K562 (cell line): Measurements from ENCODE around the gene DHCR7. TPM values are rescaled to one million over a fixed set of nuclear protein-coding genes. Genes with fewer than 3 reads are reported as not detected.

Source experiments
- ATAC-seq: fragments of 200-7000 bp; cut with Tn5 transposase; 3 replicates; pipeline ENCODE4 v1.9.1; 2020; ENCODE audit warnings: moderate library complexity
- BruUV-seq: library from RNA; stranded (reverse); fragments of 400-500 nt; replicated peaks from 2 replicates; lab custom pipeline; 2021; lab: Mats Ljungman, UMichigan
- CTCF ChIA-PET: fragments of 300-600 bp; formaldehyde crosslinking; extraction: SDS; loops from one replicate; lab custom pipeline; 2021; ENCODE audit warnings: low intra/inter-chr PET ratio; lab: Yijun Ruan, JAX
- POLR2A ChIA-PET: fragments of 300-600, 350-650 bp; sonication (Branson Sonifier 250); formaldehyde crosslinking; extraction: SDS; loops from one replicate; lab custom pipeline; 2021; ENCODE audit warnings: antibody characterized with exemption, inconsistent platforms; lab: Yijun Ruan, JAX
- DNase-seq, 4 experiments: peaks; one replicate each; pipeline versions ENCODE4 v3.0.0 to v3.0.0-alpha.2; 2011 to 2018; ENCODE audit warnings: low spot score in 3 of 4, mixed read lengths in 3 of 4; ENCODE audit errors: extremely low read depth in 1 of 4
- FAIRE-seq: peaks from 2 replicates; lab custom pipeline; 2011; peaks lifted over from hg19 to GRCh38; lab: Jason Lieb, UNC
- H2AFZ ChIP-seq: 2 replicates; pipeline ENCODE4 v1.6.0; 2011; ENCODE audit warnings: low read depth, low read length, control low read depth, inconsistent platforms
- H3K27ac ChIP-seq: fragments of 200-600 bp; 3 replicates; pipeline ENCODE4 v1.8.0; 2011; ENCODE audit warnings: low read depth, mild to moderate bottlenecking, control low read depth, inconsistent platforms, low read length, moderate library complexity, mixed read lengths; ENCODE audit errors: extremely low read depth
- H3K27me3 ChIP-seq, 2 experiments: fragments of 300-600 bp in 1 of 2; 2 replicates in 1 of 2; 3 replicates in 1 of 2; pipeline versions ENCODE4 v1.6.0 to v1.8.0; 2011; ENCODE audit warnings: inconsistent platforms in 2 of 2, low read length in 2 of 2, mild to moderate bottlenecking in 1 of 2, mixed read lengths in 1 of 2, moderate library complexity in 1 of 2; ENCODE audit not compliant: control insufficient read depth in 2 of 2, insufficient read depth in 2 of 2
- H3K36me3 ChIP-seq: fragments of 300-600 bp; 3 replicates; pipeline ENCODE4 v1.8.0; 2011; ENCODE audit warnings: mild to moderate bottlenecking, low read length, inconsistent platforms; ENCODE audit not compliant: control insufficient read depth, insufficient read depth
- H3K4me1 ChIP-seq, 2 experiments: fragments of 200-600 bp in 1 of 2; replicated peaks in 1 of 2; 2 replicates in 1 of 2; 3 replicates in 1 of 2; pipeline versions ENCODE4 v1.5.1 to v1.8.0; 2011; ENCODE audit warnings: inconsistent platforms in 2 of 2, low read length in 2 of 2, mild to moderate bottlenecking in 1 of 2, mixed read lengths in 1 of 2, moderate library complexity in 1 of 2; ENCODE audit not compliant: control insufficient read depth in 2 of 2, insufficient read depth in 2 of 2
- H3K4me2 ChIP-seq: 2 replicates; pipeline ENCODE4 v1.6.1; 2011; ENCODE audit warnings: low read length, control low read depth, inconsistent platforms, mixed read lengths; ENCODE audit not compliant: insufficient read depth
- H3K4me3 ChIP-seq: fragments of 200-600 bp; sonication (generic), shearing (Covaris generic); 2 replicates; pipeline ENCODE4 v1.5.1; 2016; ENCODE audit warnings: control low read depth, inconsistent platforms
- H3K79me2 ChIP-seq: fragments of 200-600 bp; 3 replicates; pipeline ENCODE4 v1.8.0; 2011; ENCODE audit warnings: low read length, inconsistent platforms; ENCODE audit not compliant: control insufficient read depth, insufficient read depth
- H3K9ac ChIP-seq, 2 experiments: 2 replicates each; pipeline versions ENCODE4 v1.6.0 to v1.6.1; 2011; ENCODE audit warnings: low read depth in 2 of 2, low read length in 2 of 2, control low read depth in 1 of 2, inconsistent platforms in 1 of 2, mild to moderate bottlenecking in 1 of 2, mixed read lengths in 1 of 2; ENCODE audit not compliant: insufficient read depth in 1 of 2
- H3K9me1 ChIP-seq: one replicate; pipeline ENCODE4 v1.6.0; 2011; ENCODE audit warnings: inconsistent platforms, mild to moderate bottlenecking, low read length, moderate library complexity; ENCODE audit not compliant: control insufficient read depth, insufficient read depth
- H3K9me3 ChIP-seq: replicated peaks from 2 replicates; pipeline ENCODE4 v1.5.1; 2011; ENCODE audit warnings: low read depth, low read length, inconsistent platforms; ENCODE audit not compliant: control insufficient read depth, insufficient read depth
- H4K20me1 ChIP-seq: replicated peaks from 2 replicates; pipeline ENCODE4 v1.6.1; 2011; ENCODE audit warnings: low read length, inconsistent platforms, mixed read lengths; ENCODE audit not compliant: control insufficient read depth, insufficient read depth
- CHCHD3 ChIP-seq: fragments of 250-450 bp; sonication (Bioruptor Pico); IDR thresholded peaks from 2 replicates; pipeline ENCODE4 v2.1.2; 2022; ENCODE audit warnings: mild to moderate bottlenecking
- MBD2 ChIP-seq: sonication (generic); IDR thresholded peaks from 2 replicates; pipeline ENCODE4 v1.6.1; 2016; ENCODE audit warnings: low read depth, borderline replicate concordance
- PHF21A ChIP-seq: fragments of 450-650 bp; IDR thresholded peaks from 2 replicates; pipeline ENCODE4 v1.6.1; 2017; ENCODE audit warnings: low read depth, borderline replicate concordance
- POLR2AphosphoS2 ChIP-seq: IDR thresholded peaks from 2 replicates; pipeline ENCODE4 v1.6.1; 2012; ENCODE audit warnings: low read length, improper control_type of control experiment
- POLR2G ChIP-seq: fragments of 200-400 bp; formaldehyde crosslinking; IDR thresholded peaks from 2 replicates; pipeline ENCODE4 v1.6.1; 2017; ENCODE audit warnings: low read depth, mild to moderate bottlenecking, antibody characterized with exemption, low read length, moderate library complexity
- RBFOX2 ChIP-seq: fragments of 200-400 bp; formaldehyde crosslinking; IDR thresholded peaks from 2 replicates; pipeline ENCODE4 v1.6.1; 2017; ENCODE audit warnings: low read depth, mild to moderate bottlenecking, low read length, moderate library complexity
- TSC22D4 ChIP-seq: fragments of 450-650 bp; IDR thresholded peaks from 2 replicates; pipeline ENCODE4 v1.6.1; 2016; ENCODE audit warnings: missing genetic modification characterization, missing biosample characterization, control low read depth
- ZBTB7A ChIP-seq: IDR thresholded peaks from 2 replicates; pipeline ENCODE4 v1.6.1; 2011; ENCODE audit warnings: low read depth, mild to moderate bottlenecking, low read length, moderate library complexity, borderline replicate concordance; ENCODE audit not compliant: control insufficient read depth
- WGBS: fragments of 100-300 bp; shearing (Covaris generic); methylation state at CpG from one replicate; pipeline ENCODE4 v1.1.6; 2016; ENCODE audit warnings: low coverage, mixed read lengths; ENCODE audit not compliant: insufficient coverage; ENCODE audit errors: missing lambda C conversion rate; 5-methylcytosine and 5-hydroxymethylcytosine counted together
- in situ Hi-C: fragments of 300-500 bp; cut with MboI; formaldehyde crosslinking; loops from 4 replicates; pipeline ENCODE4 v1.15.0; 2018; ENCODE audit warnings: inconsistent platforms, mixed read lengths
- intact Hi-C: fragments of 100-400 bp; cut with micrococcal nuclease; formaldehyde crosslinking; loops from 2 replicates; pipeline ENCODE4 v1.14.2; 2022
- polyA plus RNA-seq, 8 experiments: library from polyadenylated mRNA; depleted of rRNA in 4 of 8; stranded (reverse) in 5 of 8; unstranded in 3 of 8; fragments of >200 nt; fragmentation: Nextera tagmentation in 2 of 8; fragmentation: Illumina TruSeq in 1 of 8; extraction: Ambion mirVana in 2 of 8; extraction: Trizol in 1 of 8; gene quantifications; 2 replicates each; pipeline versions ENCODE4 v1.2.1 to v1.2.3, GENCODE V29; 2011 to 2014; ENCODE audit warnings: inconsistent platforms in 1 of 8, missing spikeins in 1 of 8
- total RNA-seq, 7 experiments: library from RNA; depleted of rRNA in 6 of 7; stranded (reverse); fragments of >200 nt in 6 of 7; fragmentation: Illumina TruSeq in 2 of 7; extraction: Trizol in 2 of 7; gene quantifications; 2 replicates each; pipeline versions ENCODE4 v1.2.1 to v1.2.3, GENCODE V29; 2011 to 2021; ENCODE audit warnings: low replicate concordance in 1 of 7
- TF ChIP-seq, protein P1 (sequence below): sonication (generic); formaldehyde crosslinking; IDR thresholded peaks from 2 replicates; pipeline ENCODE4 v1.8.1; 2023; ENCODE audit warnings: mild to moderate bottlenecking, missing genetic modification reagents

The DHCR7 gene
- total and polyA plus RNA-seq, 9 of the 15 experiments (the other 6 are each of a cell fraction or from before 2014, with no cell fraction given): 8.4 to 192 (median 82.4) TPM

DNA sequence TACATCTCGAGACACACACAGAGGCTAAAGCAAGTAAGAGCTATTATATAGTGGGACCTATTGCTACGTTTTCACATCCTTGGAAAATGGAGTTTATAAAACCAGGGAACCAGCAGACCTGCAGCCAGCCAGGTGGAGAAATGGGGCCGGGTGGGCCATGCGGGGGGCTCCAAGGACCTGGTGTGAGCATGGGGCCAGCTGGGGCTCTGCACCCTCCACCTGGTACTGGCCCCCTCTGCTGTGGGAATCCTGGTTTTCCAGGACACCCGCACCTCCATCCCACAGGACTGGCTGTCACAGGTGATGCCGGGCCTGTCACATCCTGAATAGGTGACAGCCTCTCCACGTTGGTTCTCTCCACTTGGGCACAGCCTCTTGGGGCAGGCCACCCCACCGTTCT is 11.3 kb downstream of the DHCR7 start:
- FAIRE-seq (no peak), DNase-seq (no peak), ATAC-seq (no peak)
- intact Hi-C loops: no loop called here
- H3K27me3 ChIP-seq: no peaks in the 10 kb centered on the region
- H2AFZ ChIP-seq: no peak overlapping the region
- H3K9ac ChIP-seq: no peak overlapping the region
- H3K79me2 ChIP-seq: no peaks in the 10 kb centered on the region; the same call in 2 of the 3 replicates
- peaks cover 5% of the 10 kb centered on the region for H3K9me1 ChIP-seq
- CTCF ChIA-PET: no interaction called here
- POLR2A ChIA-PET: interaction anchor here (3.6 kb wide), 1 partner anchor 11 kb away, joined by 26 read pairs; the partner anchor contains the start of gene DHCR7
- no peak for TF ChIP-seq PHF21A
- TF ChIP-seq ZBTB7A: no peak
- TF ChIP-seq TSC22D4: no peak
- no peak for TF ChIP-seq CHCHD3 (CRISPR knock-in tag)
- in situ Hi-C loops: no loop called here
- no peak overlapping the region for H3K4me2 ChIP-seq
- no TSS peak for BruUV-seq
- H3K4me1 ChIP-seq: peaks cover 9 to 15% of the 10 kb centered on the region in 2 experiments; a peak in 3 of 5 replicates
- no peak overlapping the region for H3K27ac ChIP-seq
- H4K20me1 ChIP-seq: peaks cover 52% of the 10 kb centered on the region
- H3K36me3 ChIP-seq: peaks cover 77% of the 10 kb centered on the region
- 94% methylated on average over 6 of the region's 8 CpGs for WGBS
- no peak overlapping the region for H3K4me3 ChIP-seq
- H3K9me3 ChIP-seq: no peaks in the 10 kb centered on the region

DNA sequence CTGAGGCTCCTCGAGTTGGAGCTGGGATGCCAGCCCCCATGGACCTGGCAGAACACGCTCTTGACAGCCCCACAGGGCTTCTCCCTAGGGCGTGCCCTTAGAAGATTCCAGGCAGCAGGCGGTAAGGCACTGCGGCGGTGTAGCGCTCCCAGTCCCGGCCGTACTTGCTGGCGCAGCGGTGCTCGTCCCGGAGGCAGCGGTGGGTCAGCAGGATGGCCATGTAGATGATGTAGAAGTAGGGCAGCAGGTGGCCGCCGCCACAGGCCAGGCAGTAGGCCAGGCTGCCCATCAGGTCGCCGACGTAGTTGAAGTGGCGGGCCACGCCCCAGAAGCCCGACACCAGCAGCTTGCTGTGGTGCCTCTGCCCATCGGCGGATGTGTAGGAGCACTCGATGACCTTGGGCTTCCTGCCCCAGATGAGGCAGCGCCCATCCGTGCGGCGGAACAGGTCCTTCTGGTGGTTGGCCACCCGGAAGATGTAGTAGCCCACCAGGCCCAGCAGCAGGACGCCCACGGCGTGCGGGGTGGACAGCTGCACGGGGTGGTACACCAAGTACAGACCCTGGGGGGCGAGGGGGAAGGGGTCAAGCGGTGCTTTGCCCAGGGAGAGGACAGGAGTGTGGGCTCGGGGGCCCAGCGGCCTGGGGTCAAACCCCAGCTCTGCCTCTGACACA is 12.8 kb downstream of the DHCR7 start:
- Histone ChIP-seq H3K36me3 (peaks cover 63% of the 10 kb centered on the region), H3K4me2 (no peak overlapping the region), H2AFZ (no peak overlapping the region), H3K9me3 (no peaks in the 10 kb centered on the region), H3K9ac (peak overlapping the region in 1 of 2 experiments; percentile 9; a peak in 1 of 4 replicates), H3K4me3 (no peak overlapping the region), H3K4me1 (peaks cover 9 to 15% of the 10 kb centered on the region in 2 experiments; a peak in 3 of 5 replicates), H3K9me1 (peaks cover 5% of the 10 kb centered on the region), H3K27ac (no peak overlapping the region), H3K79me2 (no peaks in the 10 kb centered on the region), H4K20me1 (peaks cover 42% of the 10 kb centered on the region), H3K27me3 (peaks cover 0 to 3% of the 10 kb centered on the region in 2 experiments; a peak in 2 of 5 replicates)
- ATAC-seq: no peak
- POLR2A ChIA-PET: interaction anchor here (3.6 kb wide), 1 partner anchor 13 kb away, joined by 26 read pairs; the partner anchor contains the start of gene DHCR7
- intact Hi-C loops (no loop called here), in situ Hi-C loops (no loop called here)
- CTCF ChIA-PET: no interaction called here
- peak; percentile 65 for TF ChIP-seq POLR2G
- TF ChIP-seq, protein P1, sequence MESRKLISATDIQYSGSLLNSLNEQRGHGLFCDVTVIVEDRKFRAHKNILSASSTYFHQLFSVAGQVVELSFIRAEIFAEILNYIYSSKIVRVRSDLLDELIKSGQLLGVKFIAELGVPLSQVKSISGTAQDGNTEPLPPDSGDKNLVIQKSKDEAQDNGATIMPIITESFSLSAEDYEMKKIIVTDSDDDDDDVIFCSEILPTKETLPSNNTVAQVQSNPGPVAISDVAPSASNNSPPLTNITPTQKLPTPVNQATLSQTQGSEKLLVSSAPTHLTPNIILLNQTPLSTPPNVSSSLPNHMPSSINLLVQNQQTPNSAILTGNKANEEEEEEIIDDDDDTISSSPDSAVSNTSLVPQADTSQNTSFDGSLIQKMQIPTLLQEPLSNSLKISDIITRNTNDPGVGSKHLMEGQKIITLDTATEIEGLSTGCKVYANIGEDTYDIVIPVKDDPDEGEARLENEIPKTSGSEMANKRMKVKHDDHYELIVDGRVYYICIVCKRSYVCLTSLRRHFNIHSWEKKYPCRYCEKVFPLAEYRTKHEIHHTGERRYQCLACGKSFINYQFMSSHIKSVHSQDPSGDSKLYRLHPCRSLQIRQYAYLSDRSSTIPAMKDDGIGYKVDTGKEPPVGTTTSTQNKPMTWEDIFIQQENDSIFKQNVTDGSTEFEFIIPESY (CRISPR knock-in tag): peak; percentile 85
- no peak for TF ChIP-seq POLR2AphosphoS2
- TF ChIP-seq MBD2: no peak
- peak; percentile 29; the same call in 1 of the 2 replicates for TF ChIP-seq RBFOX2
- no peak for FAIRE-seq
- 93% methylated on average over 30 of the region's 39 CpGs for WGBS
- DNase-seq: no peak
- BruUV-seq: no TSS peak
